Measurements from ENCODE around the gene CYP19A1.

Gene CYP19A1

DNA sequence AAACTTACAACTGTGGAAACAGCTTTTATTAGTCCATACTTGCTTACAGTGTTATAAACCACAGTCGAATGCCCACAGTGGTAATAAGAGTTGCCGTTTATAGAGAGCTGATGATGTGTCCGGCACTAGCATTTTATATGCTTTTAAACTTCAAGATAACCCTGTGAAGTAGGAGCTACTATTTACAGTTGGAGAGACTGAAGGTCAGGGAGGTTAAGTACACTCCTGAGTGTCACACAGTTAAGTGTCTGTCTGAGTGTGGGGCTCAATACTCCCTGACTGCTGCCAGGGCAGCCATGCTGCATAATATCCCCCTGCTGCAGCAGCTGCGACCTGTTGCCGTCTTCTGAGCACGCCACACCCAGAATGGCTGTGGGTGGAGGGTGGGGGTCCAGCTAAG, 153.8 kb downstream of the CYP19A1 start:
- DNase-seq (ENCODE audit: low read depth) = no peak

DNA sequence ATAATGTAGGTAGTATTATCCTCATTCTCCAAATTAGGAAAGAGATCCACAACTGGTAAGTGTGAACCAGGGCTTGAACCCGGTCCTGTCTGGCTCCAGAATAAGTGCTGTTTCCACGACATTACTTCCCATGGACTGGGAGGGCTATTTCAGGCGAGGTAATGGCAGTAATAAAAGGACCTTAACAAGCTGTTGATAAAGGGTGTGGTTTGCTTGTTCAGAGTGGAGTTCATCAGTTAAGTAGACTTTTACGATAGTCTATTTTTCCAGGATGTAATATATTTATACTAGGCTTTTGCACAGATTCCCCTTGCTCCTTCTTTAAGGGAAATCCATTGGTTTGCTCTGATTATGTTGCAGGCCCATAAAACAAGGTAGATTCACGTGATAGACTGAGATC, 155.3 kb downstream of the CYP19A1 start:
- no peak for DNase-seq (ENCODE audit: low read depth)

DNA sequence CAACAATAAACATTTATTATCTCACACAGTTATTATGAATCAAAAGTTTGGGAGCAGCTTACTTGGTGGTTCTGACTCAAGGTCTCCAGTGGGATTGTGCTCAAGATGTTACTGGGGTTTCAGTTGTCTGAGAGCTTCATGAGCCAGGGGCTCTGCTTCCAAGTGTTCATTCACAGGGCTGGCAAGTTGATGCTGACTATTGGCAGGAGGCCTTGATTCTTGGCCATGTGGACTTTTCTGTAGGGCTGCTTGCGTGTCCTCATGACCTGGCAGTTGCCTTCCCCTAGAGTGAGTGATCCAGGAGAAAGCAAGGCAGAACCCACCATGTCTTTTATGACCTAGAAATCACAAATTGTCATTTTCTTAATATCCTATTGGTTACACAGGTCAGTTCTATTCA, 156.5 kb downstream of the CYP19A1 start:
- no peak for DNase-seq (ENCODE audit: low read depth)

DNA sequence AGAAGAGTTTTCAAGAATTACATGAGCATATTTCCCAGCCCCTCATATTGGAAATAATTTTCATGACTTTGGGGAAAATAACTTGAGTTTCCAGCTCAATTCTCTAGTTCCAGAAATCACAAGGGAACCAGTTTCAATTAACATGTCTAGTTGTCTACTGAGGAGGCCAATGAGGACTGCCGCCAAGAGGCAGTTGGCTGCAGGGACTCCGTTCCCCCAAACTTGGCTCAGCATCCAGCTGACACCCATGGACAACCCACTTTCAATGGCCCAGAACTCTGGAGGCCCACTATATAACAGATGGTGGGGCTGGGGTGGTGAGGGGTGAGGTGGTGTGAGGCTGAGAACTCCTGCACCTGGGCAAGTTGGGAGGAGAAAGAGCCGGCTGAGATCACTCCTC, 157.2 kb downstream of the CYP19A1 start:
- no peak for DNase-seq (ENCODE audit: low read depth)

DNA sequence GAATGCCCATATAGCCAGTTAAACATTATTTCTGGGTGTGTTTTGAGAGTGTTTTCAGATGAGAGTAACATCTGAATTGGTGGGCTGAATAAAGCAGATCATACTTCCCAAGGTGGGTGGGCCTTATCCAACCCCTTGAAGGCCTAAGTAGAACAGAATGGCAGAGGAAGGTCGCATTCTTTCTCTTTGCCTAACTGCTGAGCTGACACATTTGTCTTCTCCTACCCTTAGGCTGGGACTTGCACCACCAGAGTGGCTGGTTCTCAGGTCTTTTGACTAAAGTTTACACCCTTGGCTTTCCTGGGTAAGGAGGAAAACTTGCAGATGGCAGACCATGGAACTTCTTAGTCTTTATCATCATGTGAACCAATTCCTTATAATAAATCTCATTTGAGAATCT, 157.9 kb downstream of the CYP19A1 start:
- no peak for DNase-seq (ENCODE audit: low read depth)

DNA sequence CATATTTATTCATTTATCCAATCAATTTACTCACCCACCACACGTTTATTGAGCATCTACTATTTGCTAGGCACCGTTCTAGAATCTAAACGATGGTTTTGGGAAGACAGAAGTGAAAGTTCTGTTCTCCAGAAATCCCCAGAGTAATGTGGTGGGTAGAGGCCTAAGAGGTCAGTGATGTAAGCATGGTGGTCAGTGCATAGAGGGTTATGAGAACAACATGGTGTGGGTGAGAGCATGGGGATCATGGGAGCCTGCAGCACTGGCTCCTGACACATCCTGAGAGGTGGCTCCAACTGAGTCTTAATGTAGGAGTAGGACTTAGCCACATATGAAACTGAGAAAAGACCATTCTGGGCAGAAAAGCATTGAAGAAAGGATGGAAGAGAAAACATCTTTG, 158.4 kb downstream of the CYP19A1 start:
- no peak for DNase-seq (ENCODE audit: low read depth)

DNA sequence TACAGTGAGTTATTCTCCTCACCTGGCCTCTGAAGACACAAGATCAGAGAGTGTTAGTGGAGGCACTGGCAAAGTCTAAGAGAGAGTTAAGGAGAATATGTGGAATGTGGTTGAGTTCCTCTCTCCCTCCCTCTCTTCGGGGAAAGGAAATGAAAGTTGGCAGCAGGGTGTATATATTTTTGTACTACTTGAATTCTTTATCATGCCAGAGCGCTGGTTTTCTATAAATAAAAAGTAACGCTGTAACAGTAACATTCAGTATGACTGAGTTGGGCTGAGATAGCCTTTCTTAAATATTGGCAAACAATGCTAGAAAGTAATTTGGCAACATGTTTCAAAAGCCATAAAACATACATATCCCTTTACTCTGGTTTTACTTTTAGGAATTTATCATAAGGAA, 166.2 kb downstream of the CYP19A1 start:
- no peak for DNase-seq (ENCODE audit: low read depth)

DNA sequence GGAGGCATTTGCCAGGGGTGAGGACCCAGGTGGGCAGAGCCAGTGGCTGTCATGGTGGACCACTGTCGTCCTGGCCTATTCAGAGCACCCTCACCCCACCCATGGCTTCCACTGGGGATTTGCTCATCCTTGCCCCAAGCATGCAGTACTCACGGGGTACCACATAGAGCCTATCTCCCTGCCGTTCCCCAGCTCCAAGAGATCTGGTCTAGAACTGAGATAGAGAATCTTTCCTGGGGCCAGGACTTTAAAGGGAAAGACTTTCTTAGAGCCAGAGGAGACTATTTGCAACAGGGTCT, 166.8 kb downstream of the CYP19A1 start:
- no peak for DNase-seq (ENCODE audit: low read depth)

DNA sequence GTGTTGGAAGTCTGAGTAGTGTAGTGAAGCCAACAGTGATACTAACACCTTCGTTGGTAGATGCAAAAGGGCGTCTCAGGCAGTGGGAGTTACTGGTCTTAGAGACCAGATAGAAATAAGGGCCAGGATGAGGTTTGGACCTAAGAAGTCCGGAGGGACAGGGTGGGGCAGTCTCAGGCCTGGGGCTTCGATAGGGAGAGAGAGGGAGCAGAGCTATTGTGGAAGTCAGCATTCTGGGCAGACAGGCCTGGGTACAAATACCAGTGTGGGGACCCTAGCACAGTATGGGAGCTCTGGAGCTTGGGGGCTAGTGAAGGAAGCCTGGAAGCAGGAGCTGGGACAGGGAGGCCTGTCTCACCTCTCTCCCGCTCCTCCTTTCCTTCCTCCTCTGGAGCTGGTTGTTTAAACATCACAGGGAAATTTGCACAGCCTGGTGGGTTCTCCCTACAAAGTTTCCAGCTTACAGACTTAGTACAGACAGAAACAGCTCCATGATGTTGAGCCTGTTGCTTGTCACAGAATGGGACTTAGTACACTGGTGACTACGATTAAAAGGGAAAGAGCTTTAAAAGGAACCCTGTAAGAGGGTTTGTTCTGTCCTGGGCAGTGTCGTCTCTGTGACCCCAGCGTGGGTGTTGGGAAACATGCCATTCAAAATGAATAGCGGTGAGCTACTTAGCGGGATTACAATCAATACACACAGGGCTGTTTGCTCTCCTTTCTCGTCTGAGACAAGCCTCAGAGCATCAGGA, 167.3 kb downstream of the CYP19A1 start:
- DNase-seq (ENCODE audit: low read depth) = no peak

DNA sequence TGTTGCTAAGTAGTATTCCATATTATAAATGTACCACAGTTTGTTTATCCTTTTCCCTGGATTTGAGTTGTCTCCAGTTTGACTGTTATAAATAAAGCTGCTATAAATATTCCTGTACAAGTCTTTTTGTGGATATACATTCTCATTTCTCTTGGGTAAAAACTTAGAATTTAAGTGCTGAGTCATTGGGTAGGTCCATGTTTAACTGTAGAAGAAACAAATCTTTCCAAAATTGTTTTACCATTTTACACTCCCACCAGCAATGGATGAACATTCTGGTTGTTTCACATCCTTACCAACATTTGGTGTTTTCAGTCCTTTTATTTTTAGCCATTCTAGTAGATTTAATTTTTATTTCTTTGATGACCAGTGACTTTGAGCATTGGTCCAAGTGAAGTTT, 169.7 kb downstream of the CYP19A1 start:
- no peak for DNase-seq (ENCODE audit: low read depth)

DNA sequence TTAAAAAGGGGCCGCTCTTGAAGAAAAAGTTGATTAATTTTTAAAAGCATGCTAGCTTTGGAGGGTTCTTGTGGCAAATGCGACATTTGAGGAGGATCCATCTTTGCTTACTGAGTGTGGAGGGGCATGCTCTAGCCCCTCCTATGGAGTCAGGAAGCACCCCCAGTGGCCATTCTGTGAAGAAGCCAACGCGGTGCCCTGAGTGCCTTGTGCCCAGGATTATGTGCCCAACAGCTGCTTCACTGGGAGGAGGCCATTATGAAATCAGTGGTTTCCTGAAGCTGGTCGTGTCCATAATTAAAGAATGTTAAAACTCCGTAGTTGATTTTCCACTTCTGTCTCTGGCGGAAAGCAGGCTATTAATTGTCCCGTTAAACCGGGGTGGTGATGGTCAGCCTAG, 174.6 kb downstream of the CYP19A1 start:
- no peak for DNase-seq (ENCODE audit: low read depth)

DNA sequence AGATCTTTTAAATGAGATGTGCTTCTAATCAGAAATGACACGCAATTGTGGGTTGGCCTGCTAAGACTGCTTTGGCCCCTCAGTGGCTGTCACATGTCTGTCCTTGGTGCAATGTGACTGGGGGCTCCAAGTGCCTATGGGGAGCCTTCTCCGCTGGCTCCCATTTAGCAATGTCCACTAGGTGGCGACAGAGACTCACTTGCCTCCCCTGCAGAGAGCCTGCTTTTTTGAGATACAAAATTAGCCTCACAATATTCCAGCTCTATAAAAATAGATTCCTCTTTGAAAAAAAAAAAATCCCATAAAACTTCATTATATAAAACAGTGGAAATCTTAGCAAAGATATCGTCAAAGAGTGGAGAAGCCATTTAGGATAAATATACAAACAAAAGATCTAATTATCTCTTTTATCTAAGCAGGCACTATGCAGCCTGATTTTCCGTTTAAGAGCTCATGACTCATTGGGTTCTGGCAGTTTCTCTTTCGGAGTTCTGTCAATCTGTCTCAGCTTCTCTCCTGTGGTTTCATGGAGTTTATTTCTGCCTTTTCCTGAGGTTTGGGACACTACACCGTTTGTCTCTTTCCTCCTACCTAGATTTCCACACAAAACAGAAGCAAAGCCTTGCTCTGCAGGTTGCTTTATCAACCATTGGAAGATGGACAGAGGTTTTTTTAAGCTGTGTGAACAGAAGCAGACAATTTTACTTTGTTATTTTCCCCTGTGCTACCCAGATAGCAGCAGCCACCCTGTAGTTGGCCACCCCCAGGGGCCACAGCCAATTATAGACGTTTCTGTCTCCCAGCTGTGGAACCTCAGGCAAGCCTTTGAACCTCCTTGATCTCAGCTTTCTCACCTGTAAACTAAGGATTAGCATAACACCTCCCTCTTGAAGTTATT, 175.3 kb downstream of the CYP19A1 start:
- peak; percentile 20 for DNase-seq (ENCODE audit: low read depth)

DNA sequence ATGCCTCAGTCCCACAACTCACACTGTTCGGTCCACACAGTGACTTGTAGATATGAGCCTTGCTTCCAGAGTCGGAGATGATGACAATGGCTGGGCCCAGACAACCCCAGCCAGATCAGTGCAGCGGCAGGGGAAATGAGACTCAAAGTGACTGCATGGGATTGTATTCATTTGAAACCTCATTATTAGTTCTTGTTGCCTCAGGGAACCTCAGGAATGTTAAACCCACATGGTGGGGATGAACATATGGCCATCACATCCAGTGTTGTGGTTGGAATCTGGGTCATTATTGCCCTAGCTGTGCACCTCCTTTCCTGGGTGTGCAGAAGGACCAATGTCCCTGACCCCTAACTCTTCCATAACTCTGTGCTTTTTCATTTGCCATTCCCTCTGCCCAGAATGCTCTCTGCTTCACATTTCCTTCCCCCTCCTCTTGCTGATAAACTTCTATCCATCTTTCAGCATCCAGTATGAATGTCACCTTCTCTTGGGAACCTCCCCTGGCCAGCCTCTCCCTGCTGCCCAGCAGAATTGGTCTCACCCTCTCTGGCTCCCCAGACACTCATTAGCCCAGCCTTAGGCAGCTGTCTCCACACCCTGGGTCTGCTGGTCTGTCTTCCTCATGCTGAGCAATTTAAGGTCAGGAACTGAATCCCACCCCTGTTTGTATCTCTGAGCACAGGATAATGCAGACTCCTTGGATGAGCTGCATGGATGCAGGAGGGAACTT, 176.7 kb downstream of the CYP19A1 start:
- no peak for DNase-seq (ENCODE audit: low read depth)

DNA sequence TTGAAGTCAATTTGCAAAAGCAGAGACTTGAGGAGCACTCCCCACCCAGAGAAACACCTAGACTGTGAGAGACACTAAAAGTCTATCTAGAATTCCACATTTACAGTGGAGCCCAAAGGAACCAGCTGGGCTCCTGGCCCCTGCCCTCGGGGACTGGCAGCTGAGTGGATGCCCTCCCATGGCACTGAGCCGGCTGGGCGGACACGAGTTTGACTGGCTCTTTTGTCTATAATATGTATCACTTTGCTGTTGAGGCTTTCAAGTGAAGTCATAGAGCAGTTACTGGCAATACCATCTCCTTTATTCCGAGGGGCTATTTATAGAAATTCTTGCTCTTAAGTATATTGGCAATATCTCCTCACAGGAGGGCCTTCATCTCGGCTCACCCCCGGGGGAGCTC, 177.9 kb downstream of the CYP19A1 start:
- DNase-seq (ENCODE audit: low read depth) = no peak
